Fibroblast of lung (primary cell): ENCODE results near the gene TGFBR3. TPM values are rescaled to one million over a fixed set of nuclear protein-coding genes. Genes with fewer than 3 reads are reported as not detected.

Experiments used
- DNase-seq, 2 donors: peaks; one replicate each; pipeline versions ENCODE4 v3.0.0 to v3.0.0-alpha.2; 2010; ENCODE audit warnings: low read depth in 2 of 2
- H2AFZ ChIP-seq: 2 replicates; pipeline ENCODE4 v1.5.1; 2012; ENCODE audit warnings: low read length, control low read depth, inconsistent platforms
- H3K27ac ChIP-seq: 2 replicates; pipeline ENCODE4 v1.5.1; 2011; ENCODE audit warnings: low read length, control low read depth; ENCODE audit not compliant: insufficient read depth
- H3K27me3 ChIP-seq: 2 replicates; pipeline ENCODE4 v1.5.1; 2011; ENCODE audit warnings: mild to moderate bottlenecking, low read length; ENCODE audit not compliant: control insufficient read depth, insufficient read depth
- H3K36me3 ChIP-seq: 2 replicates; pipeline ENCODE4 v1.5.1; 2011; ENCODE audit warnings: low read length; ENCODE audit not compliant: control insufficient read depth, insufficient read depth
- H3K4me1 ChIP-seq: 2 replicates; pipeline ENCODE4 v1.5.1; 2011; ENCODE audit warnings: low read length; ENCODE audit not compliant: control insufficient read depth, insufficient read depth; ENCODE audit errors: extremely low read depth
- H3K4me2 ChIP-seq: 2 replicates; pipeline ENCODE4 v1.5.1; 2011; ENCODE audit warnings: low read length, control low read depth; ENCODE audit not compliant: insufficient read depth; ENCODE audit errors: extremely low read depth
- H3K4me3 ChIP-seq, 4 experiments: fragments of 200-600 bp in 1 of 4; sonication (generic) in 1 of 4; replicated peaks in 1 of 4; 2 replicates each; pipeline ENCODE4 v1.5.1; 2011 to 2016; ENCODE audit warnings: low read length in 4 of 4, low read depth in 3 of 4, mild to moderate bottlenecking in 3 of 4, control low read depth in 2 of 4, inconsistent platforms in 1 of 4, mixed read lengths in 1 of 4; ENCODE audit not compliant: insufficient read depth in 1 of 4; ENCODE audit errors: control extremely low read depth in 1 of 4
- H3K79me2 ChIP-seq: 2 replicates; pipeline ENCODE4 v1.5.1; 2012; ENCODE audit warnings: mild to moderate bottlenecking, low read length, inconsistent platforms; ENCODE audit not compliant: control insufficient read depth, insufficient read depth
- H3K9ac ChIP-seq: 2 replicates; pipeline ENCODE4 v1.5.1; 2011; ENCODE audit warnings: mild to moderate bottlenecking, low read length, control low read depth; ENCODE audit not compliant: insufficient read depth
- H3K9me3 ChIP-seq: 2 replicates; pipeline ENCODE4 v1.5.1; 2012; ENCODE audit warnings: low read depth, low read length; ENCODE audit not compliant: control insufficient read depth, insufficient read depth
- H4K20me1 ChIP-seq: 2 replicates; pipeline ENCODE4 v1.5.1; 2011; ENCODE audit warnings: low read length; ENCODE audit not compliant: control insufficient read depth, insufficient read depth; ENCODE audit errors: extremely low read depth
- CTCF ChIP-seq, 2 donors: IDR thresholded peaks in 1 of 2; conservative IDR thresholded peaks in 1 of 2; 1 replicate in 1 of 2; 2 replicates in 1 of 2; pipeline ENCODE4 v1.5.1; 2011 to 2012; ENCODE audit warnings: low read length in 2 of 2, control low read depth in 1 of 2, inconsistent platforms in 1 of 2, low read depth in 1 of 2, mild to moderate bottlenecking in 1 of 2
- EZH2 ChIP-seq: IDR thresholded peaks from 2 replicates; pipeline ENCODE4 v1.5.1; 2012; ENCODE audit warnings: low read length, control low read depth, mild to moderate bottlenecking; ENCODE audit errors: missing control alignments
- polyA plus RNA-seq, 2 donors: library from polyadenylated mRNA; depleted of rRNA in 1 of 2; stranded (reverse) in 1 of 2; unstranded in 1 of 2; fragments of >200 nt; gene quantifications; 2 replicates each; pipeline ENCODE4 v1.2.1, GENCODE V29; 2011 to 2012; ENCODE audit warnings: missing spikeins in 1 of 2
- total RNA-seq: library from RNA; depleted of rRNA; stranded (reverse); fragments of >200 nt; gene quantifications from 2 replicates; pipeline ENCODE4 v1.2.1, GENCODE V29; 2014

The TGFBR3 gene
- total and polyA plus RNA-seq, 2 donors (not counting 1 experiment from before 2014, with no cell fraction given) = 68.3 to 98.1 TPM

GRCh38 chr1:91633438-91633837 is 252.5 kb downstream of the TGFBR3 start:
- Histone ChIP-seq H2AFZ (no peak overlapping the region), H3K4me3 (no peak overlapping the region), H3K4me2 (no peak overlapping the region), H3K9me3 (no peaks in the 10 kb centered on the region), H3K27ac (no peak overlapping the region), H3K36me3 (no peaks in the 10 kb centered on the region), H3K9ac (no peak overlapping the region), H3K79me2 (no peaks in the 10 kb centered on the region), H4K20me1 (no peaks in the 10 kb centered on the region), H3K4me1 (no peaks in the 10 kb centered on the region), H3K27me3 (no peaks in the 10 kb centered on the region)
- TF ChIP-seq CTCF (conservative IDR thresholded peaks at IDR 0.05 in 1 of 2, IDR thresholded peaks at IDR 0.05 in 1 of 2; ENCODE audit: low read depth in 1 of 2, low read length in 2 of 2) = no peak
- no peak for TF ChIP-seq EZH2
- DNase-seq = no peak

GRCh38 chr1:91631718-91632330 is 254.1 kb downstream of the TGFBR3 start:
- no peak for DNase-seq
- Histone ChIP-seq H3K9me3 (no peaks in the 10 kb centered on the region), H3K4me2 (no peak overlapping the region), H3K27ac (no peak overlapping the region), H3K9ac (no peak overlapping the region), H4K20me1 (no peaks in the 10 kb centered on the region), H3K4me3 (no peak overlapping the region), H3K36me3 (no peaks in the 10 kb centered on the region), H3K79me2 (no peaks in the 10 kb centered on the region), H3K4me1 (no peaks in the 10 kb centered on the region), H3K27me3 (no peaks in the 10 kb centered on the region), H2AFZ (no peak overlapping the region)
- TF ChIP-seq EZH2 = no peak
- no peak for TF ChIP-seq CTCF (conservative IDR thresholded peaks at IDR 0.05 in 1 of 2, IDR thresholded peaks at IDR 0.05 in 1 of 2; ENCODE audit: low read depth in 1 of 2, low read length in 2 of 2)

DNA sequence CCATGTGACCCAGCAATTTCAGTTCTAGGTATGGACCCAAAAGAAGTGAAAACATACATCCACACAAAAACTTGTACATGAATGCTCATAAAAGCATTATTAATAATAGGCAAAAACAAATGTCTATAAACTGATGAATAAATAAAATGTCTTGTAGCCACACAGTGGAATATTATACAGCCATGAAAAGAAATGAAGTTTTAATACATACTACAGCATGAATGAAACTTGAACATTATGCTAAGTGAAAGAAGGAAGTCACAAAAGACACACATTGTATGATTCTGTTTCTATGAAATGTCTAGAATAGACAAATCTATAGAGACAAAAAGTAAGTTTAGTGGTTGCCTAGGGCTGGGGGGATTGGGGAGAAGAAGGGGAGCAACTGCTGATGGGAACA is 255.1 kb downstream of the TGFBR3 start:
- Histone ChIP-seq H3K36me3 (no peaks in the 10 kb centered on the region), H3K79me2 (no peaks in the 10 kb centered on the region), H3K4me2 (no peak overlapping the region), H3K4me3 (no peak overlapping the region), H2AFZ (no peak overlapping the region), H3K27ac (no peak overlapping the region), H3K9ac (no peak overlapping the region), H3K9me3 (no peaks in the 10 kb centered on the region), H4K20me1 (no peaks in the 10 kb centered on the region), H3K27me3 (no peaks in the 10 kb centered on the region), H3K4me1 (no peaks in the 10 kb centered on the region)
- DNase-seq = no peak
- no peak for TF ChIP-seq CTCF (conservative IDR thresholded peaks at IDR 0.05 in 1 of 2, IDR thresholded peaks at IDR 0.05 in 1 of 2; ENCODE audit: low read depth in 1 of 2, low read length in 2 of 2)
- TF ChIP-seq EZH2 = no peak

Other genes with a start within 250 kb of the TGFBR3 start
- not detected in 2 replicates for gene BRDT, start 63.2 kb upstream of the TGFBR3 start, total RNA-seq
- gene BRDT, start 63.2 kb upstream of the TGFBR3 start, polyA plus RNA-seq = not detected in 2 replicates
- gene EPHX4, start 143.8 kb upstream of the TGFBR3 start, total RNA-seq = 0.26 and 0.33 TPM in 2 replicates
- 0.54 and 1.5 TPM in 2 replicates for gene EPHX4, start 143.8 kb upstream of the TGFBR3 start, polyA plus RNA-seq
- gene SETSIP, start 189.3 kb upstream of the TGFBR3 start, total RNA-seq = 0.17 and 0.26 TPM in 2 replicates
- 0.11 and 0.12 TPM in 2 replicates for gene SETSIP, start 189.3 kb upstream of the TGFBR3 start, polyA plus RNA-seq
- gene BTBD8, start 194.2 kb upstream of the TGFBR3 start, total RNA-seq = 10.6 and 10.8 TPM in 2 replicates
- gene BTBD8, start 194.2 kb upstream of the TGFBR3 start, polyA plus RNA-seq = 1.7 and 2.2 TPM in 2 replicates